Stimulated activated naive CD8-positive, alpha-beta T cell treated with anti-CD3 and anti-CD28 coated beads, Interleukin-15, amount 100 ng/mL, for 72 hours (primary cell): ENCODE measurements around the gene GSTM1.
"Not testable (repeated sequence)": the region's sequence is repeated elsewhere in the genome, so short reads cannot be mapped to it uniquely, and the experiment has no call there.

Experiments used
- ATAC-seq: fragments of 150-1000 bp; cut with Tn5 transposase; 2 replicates; pipeline ENCODE4 v1.10.0; 2021; ENCODE audit warnings: mild to moderate bottlenecking, moderate library complexity
- DNase-seq, 2 donors: peaks; one replicate each; pipeline ENCODE4 v3.0.0; 2021 to 2022
- H3K27ac Mint-ChIP-seq, 2 donors: one replicate each; pipeline ENCODE4 v1.8.0; 2022; ENCODE audit warnings: mild to moderate bottlenecking in 2 of 2, mixed read lengths in 2 of 2, moderate library complexity in 2 of 2
- H3K27me3 Mint-ChIP-seq: one replicate; pipeline ENCODE4 v1.8.0; 2022; ENCODE audit warnings: mixed read lengths
- H3K4me1 Mint-ChIP-seq: one replicate; pipeline ENCODE4 v1.8.0; 2022; ENCODE audit warnings: mild to moderate bottlenecking, mixed read lengths
- H3K4me3 Mint-ChIP-seq, 2 donors: one replicate each; pipeline ENCODE4 v1.8.0; 2022; ENCODE audit warnings: mild to moderate bottlenecking in 2 of 2, mixed read lengths in 2 of 2, moderate library complexity in 1 of 2
- H3K9me3 Mint-ChIP-seq, 2 donors: one replicate each; pipeline ENCODE4 v1.8.0; 2022; ENCODE audit warnings: mixed read lengths in 2 of 2

GSTM1 gene

GRCh38 chr1:109676683-109677381 lies 10.8 kb upstream of the GSTM1 start:
- not testable (repeated sequence) for H3K9me3 Mint-ChIP-seq, H3K4me1 Mint-ChIP-seq, H3K4me3 Mint-ChIP-seq, DNase-seq, ATAC-seq, H3K27ac Mint-ChIP-seq, H3K27me3 Mint-ChIP-seq

GRCh38 chr1:109677459-109677858 lies 10.2 kb upstream of the GSTM1 start:
- no peak overlapping the region for H3K4me3 Mint-ChIP-seq
- DNase-seq, result no peak
- H3K27ac Mint-ChIP-seq, result no peak overlapping the region
- no peaks in the 10 kb centered on the region for H3K4me1 Mint-ChIP-seq
- ATAC-seq, result no peak
- no peaks in the 10 kb centered on the region for H3K27me3 Mint-ChIP-seq
- no peaks in the 10 kb centered on the region for H3K9me3 Mint-ChIP-seq

- not testable (repeated sequence) for DNase-seq, H3K9me3 Mint-ChIP-seq, H3K4me1 Mint-ChIP-seq, H3K4me3 Mint-ChIP-seq, ATAC-seq, H3K27ac Mint-ChIP-seq, H3K27me3 Mint-ChIP-seq
Observed at GRCh38 chr1:109678637-109679036, 9.0 kb upstream of the GSTM1 start.

- H3K4me3 Mint-ChIP-seq, H3K9me3 Mint-ChIP-seq, H3K4me1 Mint-ChIP-seq: not testable (repeated sequence)
Observed at GRCh38 chr1:109684777-109685176, 2.8 kb upstream of the GSTM1 start.

GRCh38 chr1:109685399-109685798 lies 2.2 kb upstream of the GSTM1 start:
- H3K9me3 Mint-ChIP-seq, H3K27ac Mint-ChIP-seq, DNase-seq, H3K27me3 Mint-ChIP-seq, H3K4me1 Mint-ChIP-seq, H3K4me3 Mint-ChIP-seq, ATAC-seq: not testable (repeated sequence)

More at GRCh38 chr1:109684777-109685176, 2.8 kb upstream of the GSTM1 start:
- ATAC-seq, DNase-seq, H3K27ac Mint-ChIP-seq, H3K27me3 Mint-ChIP-seq: not testable (repeated sequence)

GRCh38 chr1:109685890-109686289 lies 1.7 kb upstream of the GSTM1 start:
- H3K4me1 Mint-ChIP-seq, H3K9me3 Mint-ChIP-seq, H3K4me3 Mint-ChIP-seq, H3K27me3 Mint-ChIP-seq, H3K27ac Mint-ChIP-seq, DNase-seq, ATAC-seq: not testable (repeated sequence)

- not testable (repeated sequence) for DNase-seq, H3K4me3 Mint-ChIP-seq, ATAC-seq, H3K4me1 Mint-ChIP-seq, H3K9me3 Mint-ChIP-seq, H3K27me3 Mint-ChIP-seq, H3K27ac Mint-ChIP-seq
Observed at GRCh38 chr1:109687109-109687508, 508 bp upstream of the GSTM1 start.

GRCh38 chr1:109689844-109690405 lies 2.3 kb downstream of the GSTM1 start:
- DNase-seq (no peak), ATAC-seq (no peak)
- Mint-ChIP-seq H3K27me3 (no peaks in the 10 kb centered on the region), H3K4me1 (no peaks in the 10 kb centered on the region), H3K9me3 (no peaks in the 10 kb centered on the region), H3K4me3 (no peak overlapping the region), H3K27ac (no peak overlapping the region)

GRCh38 chr1:109691759-109692158 lies 4.1 kb downstream of the GSTM1 start:
- ATAC-seq (no peak), DNase-seq (no peak)
- no peak overlapping the region for H3K4me3 Mint-ChIP-seq
- no peaks in the 10 kb centered on the region for H3K9me3 Mint-ChIP-seq
- no peaks in the 10 kb centered on the region for H3K4me1 Mint-ChIP-seq
- H3K27me3 Mint-ChIP-seq, result no peaks in the 10 kb centered on the region
- H3K27ac Mint-ChIP-seq, result no peak overlapping the region

- not testable (repeated sequence) for H3K9me3 Mint-ChIP-seq, H3K27ac Mint-ChIP-seq, H3K4me3 Mint-ChIP-seq, ATAC-seq, DNase-seq, H3K27me3 Mint-ChIP-seq, H3K4me1 Mint-ChIP-seq
Observed at GRCh38 chr1:109694400-109694799, 6.8 kb downstream of the GSTM1 start.

GRCh38 chr1:109695138-109695537 lies 7.5 kb downstream of the GSTM1 start:
- H3K9me3 Mint-ChIP-seq, H3K27ac Mint-ChIP-seq, H3K27me3 Mint-ChIP-seq, ATAC-seq, H3K4me3 Mint-ChIP-seq, H3K4me1 Mint-ChIP-seq, DNase-seq: not testable (repeated sequence)

GRCh38 chr1:109697066-109697465 lies 9.4 kb downstream of the GSTM1 start:
- no peak overlapping the region for H3K4me3 Mint-ChIP-seq
- no peaks in the 10 kb centered on the region for H3K27me3 Mint-ChIP-seq
- ATAC-seq (no peak), DNase-seq (no peak)
- no peaks in the 10 kb centered on the region for H3K9me3 Mint-ChIP-seq
- no peaks in the 10 kb centered on the region for H3K4me1 Mint-ChIP-seq
- no peak overlapping the region for H3K27ac Mint-ChIP-seq

GRCh38 chr1:109697861-109698260 lies 10.2 kb downstream of the GSTM1 start:
- not testable (repeated sequence) for H3K4me1 Mint-ChIP-seq, DNase-seq, H3K27ac Mint-ChIP-seq, ATAC-seq, H3K4me3 Mint-ChIP-seq, H3K27me3 Mint-ChIP-seq, H3K9me3 Mint-ChIP-seq

GRCh38 chr1:109702940-109703339 lies 15.3 kb downstream of the GSTM1 start:
- not testable (repeated sequence) for DNase-seq, H3K27me3 Mint-ChIP-seq, ATAC-seq, H3K4me1 Mint-ChIP-seq, H3K4me3 Mint-ChIP-seq, H3K27ac Mint-ChIP-seq
- H3K9me3 Mint-ChIP-seq, result peaks cover 0 to 14% of the 10 kb centered on the region in 2 donors

- no peak for DNase-seq
- H3K27me3 Mint-ChIP-seq, result no peaks in the 10 kb centered on the region
- H3K27ac Mint-ChIP-seq, result no peak overlapping the region
- no peak for ATAC-seq
- peaks cover 3 to 24% of the 10 kb centered on the region in 2 donors for H3K9me3 Mint-ChIP-seq
- no peak overlapping the region for H3K4me3 Mint-ChIP-seq
- H3K4me1 Mint-ChIP-seq, result no peaks in the 10 kb centered on the region
Observed at GRCh38 chr1:109704173-109704572, 16.6 kb downstream of the GSTM1 start.

- H3K9me3 Mint-ChIP-seq, result peaks cover 3 to 30% of the 10 kb centered on the region in 2 donors
- ATAC-seq, result no peak
- DNase-seq, result no peak
- H3K27ac Mint-ChIP-seq, result no peak overlapping the region
- H3K4me1 Mint-ChIP-seq, result no peaks in the 10 kb centered on the region
- H3K4me3 Mint-ChIP-seq, result no peak overlapping the region
- no peaks in the 10 kb centered on the region for H3K27me3 Mint-ChIP-seq
Observed at GRCh38 chr1:109705411-109705810, 17.8 kb downstream of the GSTM1 start.

GRCh38 chr1:109708949-109709348 lies 21.3 kb downstream of the GSTM1 start:
- DNase-seq, H3K4me3 Mint-ChIP-seq, H3K4me1 Mint-ChIP-seq, ATAC-seq, H3K27ac Mint-ChIP-seq: not testable (repeated sequence)
- Mint-ChIP-seq H3K27me3 (peaks cover 17% of the 10 kb centered on the region), H3K9me3 (peaks cover 3 to 22% of the 10 kb centered on the region in 2 donors)
